ENCODE measurements around the gene CCDC57.

Gene CCDC57

GRCh38 chr17:82086941-82087906 is 125.4 kb downstream of the CCDC57 start:
- TF ChIP-seq TAF1 (IDR thresholded peaks at IDR 0.05; ENCODE audit: borderline replicate concordance, insufficient read depth, low read length), result no peak
- TF ChIP-seq SIN3A (IDR thresholded peaks at IDR 0.05; ENCODE audit: borderline replicate concordance, insufficient read depth, low read length), result no peak
- TF ChIP-seq POLR2AphosphoS5 (IDR thresholded peaks at IDR 0.05; ENCODE audit: low read depth, low read length), result no peak
- TF ChIP-seq REST (IDR thresholded peaks at IDR 0.05; ENCODE audit: insufficient read depth in 1 of 2, low read depth in 2 of 2, low read length in 2 of 2), result no peak
- TF ChIP-seq FOXP2 (optimal IDR thresholded peaks at IDR 0.05; ENCODE audit: borderline replicate concordance, extremely low read depth, extremely low read length, insufficient read depth), result no peak

GRCh38 chr17:82085931-82086764 is 126.5 kb downstream of the CCDC57 start:
- TF ChIP-seq REST (IDR thresholded peaks at IDR 0.05; ENCODE audit: insufficient read depth in 1 of 2, low read depth in 2 of 2, low read length in 2 of 2), result no peak
- TF ChIP-seq POLR2AphosphoS5 (IDR thresholded peaks at IDR 0.05; ENCODE audit: low read depth, low read length), result no peak; the same call in 1 of the 2 replicates
- TF ChIP-seq TAF1 (IDR thresholded peaks at IDR 0.05; ENCODE audit: borderline replicate concordance, insufficient read depth, low read length), result no peak
- TF ChIP-seq FOXP2 (optimal IDR thresholded peaks at IDR 0.05; ENCODE audit: borderline replicate concordance, extremely low read depth, extremely low read length, insufficient read depth), result no peak
- no peak for TF ChIP-seq SIN3A (IDR thresholded peaks at IDR 0.05; ENCODE audit: borderline replicate concordance, insufficient read depth, low read length)

- no peak for TF ChIP-seq SIN3A (IDR thresholded peaks at IDR 0.05; ENCODE audit: borderline replicate concordance, insufficient read depth, low read length)
- peak; percentile 14; the same call in 1 of the 2 replicates for TF ChIP-seq POLR2AphosphoS5 (IDR thresholded peaks at IDR 0.05; ENCODE audit: low read depth, low read length)
Observed at GRCh38 chr17:82085031-82085861, 127.4 kb downstream of the CCDC57 start.

- TF ChIP-seq FOXP2 (optimal IDR thresholded peaks at IDR 0.05; ENCODE audit: borderline replicate concordance, extremely low read depth, extremely low read length, insufficient read depth) (no peak), REST (IDR thresholded peaks at IDR 0.05; ENCODE audit: insufficient read depth in 1 of 2, low read depth in 2 of 2, low read length in 2 of 2) (no peak), SIN3A (IDR thresholded peaks at IDR 0.05; ENCODE audit: borderline replicate concordance, insufficient read depth, low read length) (no peak), TAF1 (IDR thresholded peaks at IDR 0.05; ENCODE audit: borderline replicate concordance, insufficient read depth, low read length) (no peak), POLR2AphosphoS5 (IDR thresholded peaks at IDR 0.05; ENCODE audit: low read depth, low read length) (no peak)
Observed at GRCh38 chr17:82084373-82085030, 128.1 kb downstream of the CCDC57 start.

Measured in PFSK-1 (cell line).